Stimulated activated effector memory CD8-positive, alpha-beta T cell treated with anti-CD3 and anti-CD28 coated beads, Interleukin-12 subunit alpha, Interleukin-12 subunit beta, amount 100 ng/mL, for 72 hours (primary cell): Measurements from ENCODE around the gene SNAP29.
A peak's percentile ranks its signal among the peaks of the same experiment; 100 is the strongest.
"Not testable (repeated sequence)": the region's sequence is repeated elsewhere in the genome, so short reads cannot be mapped to it uniquely, and the experiment has no call there.

Source experiments
- ATAC-seq: fragments of 150-1000 bp; cut with Tn5 transposase; 2 replicates; pipeline ENCODE4 v1.10.0; 2021
- DNase-seq, 2 donors: peaks; one replicate each; pipeline ENCODE4 v3.0.0; 2021 to 2022; ENCODE audit warnings: low spot score in 2 of 2
- H3K27ac Mint-ChIP-seq: one replicate; pipeline ENCODE4 v1.8.0; 2022; ENCODE audit warnings: mild to moderate bottlenecking, mixed read lengths
- H3K36me3 Mint-ChIP-seq: one replicate; pipeline ENCODE4 v1.8.0; 2022; ENCODE audit warnings: mild to moderate bottlenecking, mixed read lengths
- H3K4me1 Mint-ChIP-seq: one replicate; pipeline ENCODE4 v1.8.0; 2022; ENCODE audit warnings: mixed read lengths
- H3K4me3 Mint-ChIP-seq: one replicate; pipeline ENCODE4 v1.8.0; 2022; ENCODE audit warnings: mild to moderate bottlenecking, mixed read lengths
- H3K9me3 Mint-ChIP-seq: one replicate; pipeline ENCODE4 v1.8.0; 2022; ENCODE audit warnings: mixed read lengths

SNAP29 gene

GRCh38 chr22:20937794-20938671, 79.2 kb downstream of the SNAP29 start:
- no peak for ATAC-seq
- DNase-seq = no peak
- Mint-ChIP-seq H3K4me1 (peaks cover 78% of the 10 kb centered on the region), H3K36me3 (peaks cover 98% of the 10 kb centered on the region), H3K4me3 (peak overlapping the region; percentile 51), H3K27ac (no peak overlapping the region), H3K9me3 (no peaks in the 10 kb centered on the region)

GRCh38 chr22:20939457-20940185, 80.8 kb downstream of the SNAP29 start:
- Mint-ChIP-seq H3K36me3 (peaks cover 98% of the 10 kb centered on the region), H3K4me1 (peaks cover 79% of the 10 kb centered on the region)
- DNase-seq, H3K27ac Mint-ChIP-seq, H3K9me3 Mint-ChIP-seq, H3K4me3 Mint-ChIP-seq, ATAC-seq: not testable (repeated sequence)

DNA sequence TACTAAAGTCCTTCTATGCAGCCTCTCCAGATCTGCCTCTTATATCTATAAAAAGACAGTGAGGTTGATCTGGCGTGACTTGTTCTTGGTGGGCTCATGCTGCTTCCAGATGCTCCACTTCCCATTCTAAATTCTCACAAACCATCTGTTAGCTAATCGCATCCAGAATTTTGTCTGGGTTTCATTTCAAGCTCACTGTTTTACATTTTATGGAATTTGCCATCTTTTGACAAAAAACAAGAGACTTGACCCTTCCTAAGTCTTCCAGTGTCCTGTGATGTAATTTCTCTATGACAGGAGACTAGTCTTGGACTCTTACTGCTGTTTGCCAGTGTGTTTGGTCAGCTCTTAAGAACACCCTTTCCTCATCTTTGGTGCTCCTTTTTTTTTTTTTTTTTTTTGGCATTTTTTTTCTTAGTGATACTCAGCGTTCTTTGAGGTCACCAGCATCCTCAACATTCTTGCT, 81.4 kb downstream of the SNAP29 start:
- H3K9me3 Mint-ChIP-seq = no peaks in the 10 kb centered on the region
- DNase-seq = no peak
- H3K4me3 Mint-ChIP-seq = no peak overlapping the region
- H3K4me1 Mint-ChIP-seq = peaks cover 79% of the 10 kb centered on the region
- H3K27ac Mint-ChIP-seq = no peak overlapping the region
- ATAC-seq = no peak
- peaks cover 98% of the 10 kb centered on the region for H3K36me3 Mint-ChIP-seq
